ENCODE data around the gene TOPBP1.
"Not testable (repeated sequence)": the region's sequence is repeated elsewhere in the genome, so short reads cannot be mapped to it uniquely, and the experiment has no call there.

The TOPBP1 gene

GRCh38 chr3:133568294-133569014 is 93.3 kb downstream of the TOPBP1 start:
- DNase-seq, result no peak

DNA sequence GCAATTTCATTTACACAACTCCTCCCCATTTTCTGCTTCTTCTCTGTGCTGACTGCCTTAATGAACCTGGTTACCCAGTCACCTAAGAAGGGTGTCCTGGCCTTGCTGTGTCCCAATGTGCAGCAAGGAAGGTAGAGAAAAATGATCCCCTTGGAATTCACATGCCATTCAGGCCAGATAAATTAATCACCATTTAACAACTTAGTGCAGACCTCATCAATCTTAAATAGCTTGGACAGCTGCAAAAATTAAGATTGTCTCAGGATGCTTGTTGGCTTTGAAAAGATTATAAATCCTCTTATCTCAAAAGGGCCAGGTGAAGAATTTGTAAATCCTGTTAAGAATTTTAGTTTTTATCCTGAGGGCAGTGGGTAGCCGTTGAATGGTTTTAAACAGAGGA is 97.9 kb downstream of the TOPBP1 start:
- no peak for DNase-seq

- no peak for DNase-seq
Observed at GRCh38 chr3:133563186-133563591, 98.6 kb downstream of the TOPBP1 start.

- DNase-seq, result no peak
Observed at GRCh38 chr3:133562376-133562775, 99.4 kb downstream of the TOPBP1 start.

DNA sequence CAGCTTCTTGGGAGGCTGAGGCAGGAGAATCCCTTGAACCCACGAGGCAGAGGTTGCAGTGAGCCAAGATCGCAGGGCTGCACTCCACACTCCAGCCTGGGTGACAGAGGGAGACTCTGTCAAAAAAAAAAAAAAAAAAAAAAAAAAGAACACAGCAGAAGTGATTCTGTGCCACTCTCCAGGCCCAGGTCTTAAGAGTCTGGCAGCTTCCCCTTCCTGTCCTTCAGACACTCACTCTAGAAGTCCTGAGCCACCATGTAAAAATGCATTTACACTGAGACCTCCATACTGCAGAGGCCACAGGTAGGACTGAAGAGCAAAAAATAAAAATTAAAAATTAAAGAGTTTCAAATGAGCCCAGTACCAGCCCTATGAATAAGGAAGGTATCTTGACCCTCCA is 100.1 kb downstream of the TOPBP1 start:
- DNase-seq, result no peak

- DNase-seq, result not testable (repeated sequence)
Observed at GRCh38 chr3:133551589-133551988, 110.2 kb downstream of the TOPBP1 start.
